Spleen (tissue), 7 donors: ENCODE results near the gene AIM2.
"Not testable (repeated sequence)": the region's sequence is repeated elsewhere in the genome, so short reads cannot be mapped to it uniquely, and the experiment has no call there.

Source experiments
- CTCF ChIP-seq, 11 experiments: fragments of 200-600 bp in 7 of 11; fragments of 450-650 bp in 4 of 11; sonication (generic) in 4 of 11; IDR thresholded peaks in 8 of 11; conservative IDR thresholded peaks in 3 of 11; 1 replicate in 7 of 11; 2 replicates in 4 of 11; pipeline versions ENCODE4 v1.4.0 to v1.8.0; 2016 to 2021; ENCODE audit warnings: antibody characterized with exemption in 11 of 11, inconsistent platforms in 4 of 11, mild to moderate bottlenecking in 1 of 11
- POLR2A ChIP-seq, 3 donors: fragments of 450-650 bp; IDR thresholded peaks; one replicate each; pipeline ENCODE4 v1.5.1; 2017; ENCODE audit warnings: antibody characterized with exemption in 3 of 3, mild to moderate bottlenecking in 1 of 3
- donor health status: DM: no; HTN: no; CAD: no; lungs with moderate emphysema.
- donor health status: DM: no; HTN: no; CAD: no.
- donor health status: DM: no; HTN: no; CAD: no.

- TF ChIP-seq POLR2A (IDR thresholded peaks at IDR 0.05); CTCF (IDR thresholded peaks at IDR 0.05 in 8 of 11, conservative IDR thresholded peaks at IDR 0.05 in 3 of 11): not testable (repeated sequence)
These were observed 49.7 kb downstream of the AIM2 start for GRCh38 chr1:159026841-159027240.
